Cardiac fibroblast (primary cell): ENCODE data around the gene TYR.
"Not testable (repeated sequence)": the region's sequence is repeated elsewhere in the genome, so short reads cannot be mapped to it uniquely, and the experiment has no call there.

Experiments
- DNase-seq, 2 donors: peaks; one replicate each; pipeline versions ENCODE4 v3.0.0 to v3.0.0-alpha.2; 2010; ENCODE audit warnings: low read depth in 2 of 2
- H3K4me3 ChIP-seq, 2 donors: replicated peaks in 1 of 2; 1 replicate in 1 of 2; 2 replicates in 1 of 2; pipeline ENCODE4 v1.5.1; 2011; ENCODE audit warnings: low read depth in 2 of 2, low read length in 2 of 2, mild to moderate bottlenecking in 2 of 2, moderate library complexity in 1 of 2
- CTCF ChIP-seq: IDR thresholded peaks from one replicate; pipeline ENCODE4 v1.5.1; 2011; ENCODE audit warnings: low read depth, mild to moderate bottlenecking, low read length, inconsistent platforms

TYR gene

DNA sequence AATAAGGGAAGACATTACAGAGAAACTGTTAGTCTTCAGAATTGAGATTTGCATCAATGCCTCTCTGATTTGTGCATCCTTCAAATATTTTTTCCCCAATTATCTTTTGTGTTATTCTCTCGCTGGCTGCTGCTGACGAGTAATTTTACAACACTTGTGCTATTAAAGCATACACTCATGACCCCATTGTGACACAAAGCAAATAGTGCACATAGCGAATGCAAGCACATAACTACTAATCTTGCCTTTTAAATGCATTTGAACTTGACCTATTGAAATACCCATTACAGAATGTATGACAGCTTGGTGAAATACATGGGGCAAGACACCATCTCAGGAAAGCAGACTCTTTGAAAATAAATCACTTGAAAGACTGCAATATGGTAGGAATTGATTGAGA, 132.9 kb downstream of the TYR start:
- H3K4me3 ChIP-seq, DNase-seq: not testable (repeated sequence)

DNA sequence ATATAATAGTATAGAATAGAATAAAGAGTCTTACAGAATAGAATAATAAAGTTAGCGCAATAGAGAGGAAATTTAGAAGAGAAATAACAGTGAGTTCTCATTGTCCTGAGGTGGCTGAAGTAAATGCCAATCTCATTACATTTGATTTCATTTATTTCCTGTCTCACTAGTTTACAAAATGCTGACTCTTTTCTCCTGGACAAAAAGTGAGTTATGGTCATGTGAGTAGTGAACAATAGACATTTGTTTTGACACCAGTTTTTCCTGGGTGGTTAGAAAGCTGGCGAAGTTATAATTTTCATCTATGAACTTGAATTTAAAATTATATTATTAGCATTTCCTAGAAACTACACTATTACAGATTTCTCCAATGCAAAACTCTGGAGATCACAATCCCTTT, 143.7 kb downstream of the TYR start:
- TF ChIP-seq CTCF: no peak
- peak in 1 of 2 donors; percentile 59 for DNase-seq
- H3K4me3 ChIP-seq: no peak overlapping the region

DNA sequence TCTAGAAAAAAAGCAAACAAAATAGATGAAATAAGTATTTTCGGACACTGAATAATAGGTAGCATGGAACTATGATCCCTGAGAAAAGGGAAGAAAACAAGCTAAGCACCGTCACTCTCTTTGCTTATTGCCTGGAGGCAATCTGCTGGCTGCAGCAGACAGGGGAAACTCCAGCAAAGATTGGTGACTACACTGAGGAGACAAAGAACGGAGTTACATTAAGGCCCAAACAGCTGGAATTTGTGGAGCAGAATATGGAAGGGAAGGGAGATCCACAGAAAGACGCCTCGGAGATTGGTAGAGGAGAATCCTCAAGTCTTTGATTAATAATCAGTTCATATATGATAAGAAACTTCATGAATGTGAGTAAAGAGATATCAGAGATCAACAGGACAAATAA, 150.2 kb downstream of the TYR start:
- DNase-seq: no peak
- no peak for TF ChIP-seq CTCF
- no peak overlapping the region for H3K4me3 ChIP-seq

GRCh38 chr11:89331940-89332339, 154.3 kb downstream of the TYR start:
- H3K4me3 ChIP-seq, DNase-seq: not testable (repeated sequence)

GRCh38 chr11:89333704-89334103, 156.0 kb downstream of the TYR start:
- TF ChIP-seq CTCF: peak; percentile 43
- peak; percentile 59 to 74 for DNase-seq
- not testable (repeated sequence) for H3K4me3 ChIP-seq

GRCh38 chr11:89337100-89337650, 159.5 kb downstream of the TYR start:
- not testable (repeated sequence) for DNase-seq, H3K4me3 ChIP-seq

DNA sequence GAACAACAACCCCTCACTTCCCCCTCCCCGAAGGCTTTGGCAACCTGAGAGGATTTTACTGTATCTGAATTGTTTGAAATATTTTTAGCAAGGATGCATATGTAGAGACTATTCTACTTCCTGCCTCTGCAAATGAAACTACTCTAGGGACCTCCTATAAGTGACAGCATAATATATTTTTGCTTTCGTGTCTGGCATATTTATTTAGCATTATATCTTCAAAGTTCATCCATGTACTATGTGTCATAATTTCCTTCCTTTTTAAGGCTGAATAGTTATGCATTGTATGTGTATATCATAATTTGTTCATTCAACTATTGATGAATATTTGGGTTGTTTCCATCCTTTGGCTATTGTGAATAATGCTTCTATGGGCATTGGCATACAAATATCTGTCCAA, 160.4 kb downstream of the TYR start:
- not testable (repeated sequence) for DNase-seq, H3K4me3 ChIP-seq

DNA sequence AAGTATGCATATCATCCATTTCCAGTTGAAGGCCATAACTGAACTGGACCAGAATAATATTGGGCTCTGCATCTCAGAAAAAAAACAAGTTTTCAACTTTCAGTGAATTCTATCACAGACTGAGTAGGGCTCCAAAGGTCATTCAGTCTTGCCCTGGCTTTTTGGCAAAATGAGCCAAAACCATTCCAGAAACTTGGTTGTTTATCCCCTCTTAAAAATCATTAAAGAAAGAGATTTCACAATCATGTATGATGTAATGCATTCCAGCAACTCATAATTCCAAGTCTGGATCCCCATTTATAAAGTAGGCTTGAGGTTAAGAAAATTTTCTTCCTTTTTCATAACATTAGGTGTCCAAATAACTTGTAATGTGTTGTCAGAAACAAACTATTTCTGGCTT, 162.8 kb downstream of the TYR start:
- H3K4me3 ChIP-seq: not testable (repeated sequence)
- peak; percentile 55 to 63 for DNase-seq

GRCh38 chr11:89342880-89343572, 165.4 kb downstream of the TYR start:
- not testable (repeated sequence) for H3K4me3 ChIP-seq
- DNase-seq: peak; percentile 56 to 57
